SU-DHL-6 (cell line): ENCODE measurements around the gene ASGR2.

Experiments used
- H2AFZ ChIP-seq: fragments of 200-600 bp; sonication (generic); 2 replicates; pipeline ENCODE4 v1.6.1; 2014; ENCODE audit warnings: low read depth, mild to moderate bottlenecking, moderate library complexity, mixed read lengths, antibody characterized with exemption, low read length; ENCODE audit not compliant: severe bottlenecking
- H3F3A ChIP-seq: fragments of 200-600 bp; shearing (Covaris generic); 2 replicates; pipeline ENCODE4 v1.6.0; 2016; ENCODE audit warnings: antibody characterized with exemption, mild to moderate bottlenecking; ENCODE audit not compliant: insufficient read depth
- H3K27ac ChIP-seq: fragments of 200-600 bp; sonication (generic); 2 replicates; pipeline ENCODE4 v1.5.1; 2016; ENCODE audit warnings: low read depth, mild to moderate bottlenecking, low read length, moderate library complexity, mixed read lengths
- H3K27me3 ChIP-seq: fragments of 200-600 bp; sonication (generic), shearing (Covaris generic); 2 replicates; pipeline ENCODE4 v1.6.0; 2014; ENCODE audit warnings: mild to moderate bottlenecking, low read length
- H3K36me3 ChIP-seq: fragments of 200-600 bp; sonication (generic); 2 replicates; pipeline ENCODE4 v1.6.1; 2014; ENCODE audit warnings: mild to moderate bottlenecking, low read length, mixed read lengths
- H3K4me2 ChIP-seq: fragments of 300-600, 200-600 bp; shearing (Covaris generic), sonication (generic); 2 replicates; pipeline ENCODE4 v1.6.0; 2014; ENCODE audit warnings: low read length, low read depth, mild to moderate bottlenecking; ENCODE audit not compliant: poor library complexity, severe bottlenecking
- H3K4me3 ChIP-seq: fragments of 200-600 bp; sonication (generic); 2 replicates; pipeline ENCODE4 v1.5.1; 2014; ENCODE audit warnings: antibody characterized with exemption, low read length, mild to moderate bottlenecking, mixed read lengths; ENCODE audit not compliant: insufficient read depth, poor library complexity, severe bottlenecking
- H3K79me2 ChIP-seq: fragments of 200-600 bp; sonication (generic); 2 replicates; pipeline ENCODE4 v1.6.1; 2014; ENCODE audit warnings: mild to moderate bottlenecking, low read length, moderate library complexity; ENCODE audit not compliant: insufficient read depth
- H3K9ac ChIP-seq: fragments of 200-600 bp; sonication (generic); 2 replicates; pipeline ENCODE4 v1.7.0; 2014; ENCODE audit warnings: mild to moderate bottlenecking, low read length
- H3K9me2 ChIP-seq: fragments of 200-600 bp; sonication (generic); replicated peaks from 2 replicates; pipeline ENCODE4 v1.6.1; 2014; ENCODE audit warnings: low read length; ENCODE audit not compliant: insufficient read depth
- H3K9me3 ChIP-seq: fragments of 200-600 bp; sonication (generic); 2 replicates; pipeline ENCODE4 v1.6.1; 2014; ENCODE audit warnings: low read length, mixed read lengths; ENCODE audit not compliant: insufficient read depth
- H4K20me1 ChIP-seq: fragments of 200-600 bp; sonication (generic); 2 replicates; pipeline ENCODE4 v1.6.1; 2014; ENCODE audit warnings: low read depth, mild to moderate bottlenecking, antibody characterized with exemption, low read length, moderate library complexity, mixed read lengths
- EZH2phosphoT487 ChIP-seq: fragments of 200-600 bp; sonication (generic), shearing (Covaris generic); conservative IDR thresholded peaks from 2 replicates; pipeline ENCODE4 v1.6.1; 2018; ENCODE audit warnings: mild to moderate bottlenecking, antibody characterized with exemption, low read length, moderate library complexity, mixed read lengths
- TF ChIP-seq, protein P1 (sequence below): fragments of 200-600 bp; sonication (generic); IDR thresholded peaks from one replicate; pipeline ENCODE4 v1.5.1; 2017; ENCODE audit warnings: antibody characterized with exemption, mild to moderate bottlenecking, low read length, moderate library complexity; ENCODE audit not compliant: insufficient read depth, poor library complexity, severe bottlenecking

The ASGR2 gene

DNA sequence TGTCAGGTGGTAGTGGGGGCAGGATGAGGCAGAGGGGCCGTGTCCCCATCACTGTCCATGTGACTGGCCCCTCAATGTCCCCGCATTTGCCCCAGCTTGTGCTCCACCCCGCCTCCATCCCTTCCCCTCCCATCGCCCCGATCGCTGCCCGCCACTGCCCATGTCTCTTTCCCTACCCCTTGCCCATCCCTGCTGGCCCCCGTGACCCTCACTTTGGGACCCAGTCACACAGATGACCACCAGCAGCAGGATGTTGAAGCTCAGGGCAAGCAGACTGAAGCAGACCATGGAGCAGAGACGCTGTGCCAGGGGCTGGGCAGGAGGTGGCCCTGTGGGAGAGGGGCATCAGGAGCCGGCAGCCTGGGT is 6.1 kb downstream of the ASGR2 start:
- no peaks in the 10 kb centered on the region for H3K27me3 ChIP-seq
- H3K9me2 ChIP-seq: no peaks in the 10 kb centered on the region
- no peak overlapping the region for H2AFZ ChIP-seq
- no peak overlapping the region for H3K27ac ChIP-seq
- H4K20me1 ChIP-seq: no peaks in the 10 kb centered on the region
- no peak for TF ChIP-seq EZH2phosphoT487
- TF ChIP-seq, protein P1, sequence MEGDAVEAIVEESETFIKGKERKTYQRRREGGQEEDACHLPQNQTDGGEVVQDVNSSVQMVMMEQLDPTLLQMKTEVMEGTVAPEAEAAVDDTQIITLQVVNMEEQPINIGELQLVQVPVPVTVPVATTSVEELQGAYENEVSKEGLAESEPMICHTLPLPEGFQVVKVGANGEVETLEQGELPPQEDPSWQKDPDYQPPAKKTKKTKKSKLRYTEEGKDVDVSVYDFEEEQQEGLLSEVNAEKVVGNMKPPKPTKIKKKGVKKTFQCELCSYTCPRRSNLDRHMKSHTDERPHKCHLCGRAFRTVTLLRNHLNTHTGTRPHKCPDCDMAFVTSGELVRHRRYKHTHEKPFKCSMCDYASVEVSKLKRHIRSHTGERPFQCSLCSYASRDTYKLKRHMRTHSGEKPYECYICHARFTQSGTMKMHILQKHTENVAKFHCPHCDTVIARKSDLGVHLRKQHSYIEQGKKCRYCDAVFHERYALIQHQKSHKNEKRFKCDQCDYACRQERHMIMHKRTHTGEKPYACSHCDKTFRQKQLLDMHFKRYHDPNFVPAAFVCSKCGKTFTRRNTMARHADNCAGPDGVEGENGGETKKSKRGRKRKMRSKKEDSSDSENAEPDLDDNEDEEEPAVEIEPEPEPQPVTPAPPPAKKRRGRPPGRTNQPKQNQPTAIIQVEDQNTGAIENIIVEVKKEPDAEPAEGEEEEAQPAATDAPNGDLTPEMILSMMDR: no peak
- H3K4me2 ChIP-seq: no peak overlapping the region
- no peak overlapping the region for H3K4me3 ChIP-seq
- H3K9me3 ChIP-seq: no peaks in the 10 kb centered on the region
- no peak overlapping the region for H3K9ac ChIP-seq
- H3F3A ChIP-seq: no peaks in the 10 kb centered on the region
- no peaks in the 10 kb centered on the region for H3K36me3 ChIP-seq
- H3K79me2 ChIP-seq: no peaks in the 10 kb centered on the region

DNA sequence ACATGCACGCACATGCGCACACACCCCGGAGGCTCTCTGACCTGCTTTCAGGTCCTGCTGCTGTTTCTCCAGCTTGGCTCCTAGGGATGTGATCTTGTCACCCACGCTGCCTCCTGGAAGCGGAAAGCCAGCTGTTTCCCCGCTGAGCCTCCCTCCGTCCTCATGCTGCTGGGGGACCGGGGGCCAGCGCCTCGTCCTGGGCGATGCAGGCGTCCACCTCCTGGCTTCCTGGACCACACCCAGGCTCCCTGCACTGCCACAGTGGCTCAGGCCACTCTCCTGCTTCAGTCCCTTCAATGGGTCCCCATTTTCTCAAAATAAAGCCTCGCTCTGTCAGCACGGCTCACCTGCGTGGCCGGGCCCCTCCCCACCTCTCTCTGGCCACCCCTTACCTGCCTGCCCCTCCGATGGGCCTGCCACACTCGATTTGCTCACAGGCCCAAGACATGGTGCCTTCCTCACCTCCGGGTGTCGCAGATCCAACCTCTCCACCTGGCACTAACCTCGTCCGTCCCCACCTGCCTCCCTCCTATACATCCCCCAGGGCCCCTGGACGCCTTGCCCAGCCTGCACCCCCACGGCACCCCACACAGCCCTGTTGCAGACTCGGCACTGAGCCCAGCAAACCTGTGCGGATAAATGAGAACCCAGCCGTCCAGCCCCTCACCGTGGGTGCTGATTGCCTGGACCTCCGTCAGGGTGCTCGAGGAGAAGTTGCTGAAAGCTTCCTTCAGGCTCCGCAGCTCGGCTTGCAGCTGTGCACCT is 6.6 kb downstream of the ASGR2 start:
- H3K27me3 ChIP-seq: no peaks in the 10 kb centered on the region
- H3K9me3 ChIP-seq: no peaks in the 10 kb centered on the region
- no peak overlapping the region for H3K4me3 ChIP-seq
- H3K79me2 ChIP-seq: no peaks in the 10 kb centered on the region
- no peaks in the 10 kb centered on the region for H3F3A ChIP-seq
- H3K4me2 ChIP-seq: no peak overlapping the region
- H3K36me3 ChIP-seq: no peaks in the 10 kb centered on the region
- no peak for TF ChIP-seq EZH2phosphoT487
- TF ChIP-seq, protein P1: no peak
- no peak overlapping the region for H3K27ac ChIP-seq
- H3K9ac ChIP-seq: no peak overlapping the region
- H2AFZ ChIP-seq: no peak overlapping the region
- H4K20me1 ChIP-seq: no peaks in the 10 kb centered on the region
- no peaks in the 10 kb centered on the region for H3K9me2 ChIP-seq

DNA sequence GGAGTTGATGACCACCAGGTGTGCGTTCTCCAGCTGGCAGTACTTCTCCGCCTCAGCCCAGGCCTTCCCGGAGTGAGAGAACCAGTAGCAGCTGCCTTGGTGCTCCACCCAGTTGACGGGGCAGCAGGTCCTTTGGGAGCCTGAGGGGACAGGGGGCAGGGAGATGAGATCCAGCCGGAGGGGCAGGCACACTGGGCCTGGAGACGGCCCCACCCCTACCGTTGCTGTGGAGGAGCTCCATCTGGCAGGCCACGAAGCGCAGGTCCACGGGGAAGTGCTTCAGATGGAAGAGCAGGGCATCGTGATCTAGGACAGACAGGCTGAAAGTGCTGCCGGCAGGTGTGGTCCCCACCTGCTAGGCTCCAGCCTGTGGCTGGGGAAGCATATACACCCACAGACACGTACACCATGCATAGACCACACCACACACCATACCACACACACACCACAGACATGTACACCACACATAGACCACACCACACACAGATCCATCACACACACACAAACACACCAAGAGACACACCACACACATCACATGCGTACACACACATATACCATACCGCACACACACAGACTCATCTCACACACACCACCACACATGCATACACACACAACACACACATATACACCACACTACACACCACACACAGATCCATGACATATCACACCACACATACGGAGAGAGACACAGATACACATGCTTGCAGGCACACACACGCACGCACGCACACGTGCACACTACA is 7.4 kb downstream of the ASGR2 start:
- Histone ChIP-seq H4K20me1 (no peaks in the 10 kb centered on the region), H3K27me3 (no peaks in the 10 kb centered on the region), H3K4me2 (no peak overlapping the region), H3K27ac (no peak overlapping the region), H3K9me2 (no peaks in the 10 kb centered on the region), H3K9ac (no peak overlapping the region), H2AFZ (no peak overlapping the region), H3K9me3 (no peaks in the 10 kb centered on the region), H3K4me3 (no peak overlapping the region), H3F3A (no peaks in the 10 kb centered on the region), H3K36me3 (no peaks in the 10 kb centered on the region), H3K79me2 (no peaks in the 10 kb centered on the region)
- TF ChIP-seq EZH2phosphoT487: no peak
- TF ChIP-seq, protein P1: no peak
